HG03442 (cell line): ENCODE data around the gene GALNS.
"Not testable (repeated sequence)": the region's sequence is repeated elsewhere in the genome, so short reads cannot be mapped to it uniquely, and the experiment has no call there.

ENCODE experiments used
- ATAC-seq: cut with Tn5 transposase; IDR thresholded peaks from one replicate; pipeline ENCODE4 v1.9.1; 2021; ENCODE audit warnings: mild to moderate bottlenecking, moderate library complexity; ENCODE audit not compliant: unreplicated experiment

The GALNS gene

DNA sequence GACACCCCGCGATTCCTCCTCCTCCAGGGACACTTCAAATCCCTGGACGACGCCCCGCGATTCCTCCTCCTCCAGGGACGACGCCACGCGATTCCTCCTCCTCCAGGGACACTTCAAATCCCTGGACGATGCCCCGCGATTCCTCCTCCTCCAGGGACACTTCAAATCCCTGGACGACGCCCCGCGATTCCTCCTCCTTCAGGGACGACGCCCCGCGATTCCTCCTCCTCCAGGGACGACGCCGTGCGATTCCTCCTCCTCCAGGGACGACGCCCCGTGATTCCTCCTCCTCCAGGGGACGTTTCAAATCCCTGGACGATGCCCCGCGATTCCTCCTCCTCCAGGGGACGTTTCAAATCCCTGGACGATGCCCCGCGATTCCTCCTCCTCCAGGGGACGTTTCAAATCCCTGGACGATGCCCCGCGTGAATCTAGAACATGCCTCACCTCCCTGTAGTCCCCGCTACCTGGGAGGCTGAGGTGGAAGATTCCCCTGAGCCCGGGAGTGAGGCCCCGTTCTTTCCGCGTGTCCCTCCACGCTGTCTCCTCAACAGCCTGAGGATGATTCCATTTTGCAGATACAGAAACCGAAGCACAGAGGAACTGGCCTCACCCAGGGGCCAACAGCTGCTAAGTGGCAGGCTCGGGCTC lies 33.1 kb upstream of the GALNS start:
- ATAC-seq = not testable (repeated sequence)

DNA sequence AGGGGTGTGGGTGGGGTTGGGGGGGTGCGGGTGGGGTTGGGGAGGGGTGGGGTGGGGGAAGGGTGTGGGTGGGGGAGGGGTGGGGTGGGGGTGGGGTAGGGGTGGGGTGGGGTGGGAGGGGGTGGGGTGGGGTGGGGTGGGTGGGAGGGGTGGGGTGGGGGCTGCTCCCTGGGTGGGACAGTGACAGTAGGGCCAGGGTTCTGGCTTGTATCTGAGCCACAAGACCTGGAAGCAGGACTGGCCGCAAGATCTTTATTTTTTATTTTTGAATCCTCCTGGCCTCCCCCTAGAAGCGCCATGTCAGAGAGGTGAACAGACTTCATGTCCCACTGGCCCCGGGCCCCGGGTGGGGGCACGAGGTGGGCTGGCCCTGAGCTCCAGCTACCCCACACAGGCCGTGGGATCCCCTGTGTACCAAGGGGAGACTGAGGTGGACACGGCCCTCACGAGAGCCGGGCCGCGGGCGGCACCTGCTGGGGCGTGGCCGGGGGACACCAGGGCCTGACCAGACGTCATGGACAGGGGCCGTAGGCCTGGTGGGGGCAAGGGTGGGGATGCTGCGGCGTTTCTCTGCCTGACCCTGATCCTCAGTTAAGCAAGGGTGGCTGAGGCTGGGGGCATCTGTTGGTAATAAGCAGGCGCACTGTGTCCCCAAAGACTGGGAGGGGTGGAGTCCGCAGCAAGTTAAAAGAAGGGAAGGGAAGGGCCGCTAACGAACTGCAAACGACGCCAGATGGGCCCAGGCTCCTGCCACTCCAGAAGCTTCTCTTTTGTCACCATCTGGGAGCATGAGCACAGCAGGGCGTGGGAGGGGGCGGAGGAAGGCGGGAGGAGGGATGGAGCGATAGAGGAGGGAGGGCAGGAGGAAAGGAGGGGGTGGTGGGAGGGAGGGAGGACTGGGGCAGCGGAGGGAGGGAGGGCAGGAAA lies 32.0 kb upstream of the GALNS start:
- no peak for ATAC-seq

DNA sequence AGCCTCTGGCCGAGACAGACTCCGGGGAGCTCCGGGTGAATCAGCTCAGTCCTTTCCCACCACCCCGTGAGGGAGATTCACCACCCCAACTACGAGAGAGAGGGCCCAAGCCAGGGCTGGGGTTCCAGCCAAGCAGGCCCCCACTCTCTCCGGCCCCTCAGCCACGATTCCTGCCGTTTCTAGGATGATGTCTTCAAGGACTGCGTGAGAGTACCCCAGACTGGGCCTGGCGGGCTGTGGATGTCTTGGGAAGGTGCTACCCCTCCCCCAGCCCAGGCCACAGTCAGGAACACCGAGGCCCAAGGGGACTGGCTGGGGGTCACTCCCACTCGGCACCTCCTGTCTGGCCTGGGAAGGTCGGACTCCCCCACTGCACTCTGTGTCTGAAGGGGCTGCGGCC lies 31.3 kb upstream of the GALNS start:
- no peak for ATAC-seq

DNA sequence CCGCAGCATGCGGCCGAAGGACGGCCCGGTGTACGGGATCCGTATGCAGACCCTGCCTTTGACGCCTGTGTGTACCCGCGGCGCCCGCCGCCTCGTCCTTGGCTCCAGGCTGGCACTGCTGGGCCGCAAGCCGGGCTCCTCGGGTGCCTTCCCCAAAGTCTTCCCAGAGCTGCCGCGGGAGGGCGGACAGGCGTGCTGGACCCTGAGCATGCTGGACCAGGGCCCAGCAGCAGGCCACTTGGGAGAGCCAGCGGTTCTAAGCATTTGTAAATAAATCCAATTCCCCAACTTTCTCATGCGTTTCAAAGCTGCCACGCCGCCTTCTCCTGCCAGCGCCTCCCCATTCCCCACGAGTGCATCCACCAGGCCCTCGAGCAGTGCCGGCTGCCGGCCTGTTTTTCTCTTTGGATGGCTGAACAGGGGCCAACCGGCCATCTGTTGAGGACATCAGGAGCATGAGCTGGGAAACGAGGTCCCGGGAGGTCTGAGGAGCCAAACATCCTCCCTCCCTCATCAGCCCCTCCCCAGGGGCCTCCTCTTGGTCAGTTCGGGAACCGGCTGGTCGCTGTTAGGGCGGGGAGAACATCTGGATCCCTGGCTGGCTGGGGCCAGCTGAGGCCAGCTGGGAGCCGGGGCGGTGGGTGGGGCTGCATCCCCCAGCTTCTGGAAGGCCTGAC lies 30.2 kb upstream of the GALNS start:
- no peak for ATAC-seq

DNA sequence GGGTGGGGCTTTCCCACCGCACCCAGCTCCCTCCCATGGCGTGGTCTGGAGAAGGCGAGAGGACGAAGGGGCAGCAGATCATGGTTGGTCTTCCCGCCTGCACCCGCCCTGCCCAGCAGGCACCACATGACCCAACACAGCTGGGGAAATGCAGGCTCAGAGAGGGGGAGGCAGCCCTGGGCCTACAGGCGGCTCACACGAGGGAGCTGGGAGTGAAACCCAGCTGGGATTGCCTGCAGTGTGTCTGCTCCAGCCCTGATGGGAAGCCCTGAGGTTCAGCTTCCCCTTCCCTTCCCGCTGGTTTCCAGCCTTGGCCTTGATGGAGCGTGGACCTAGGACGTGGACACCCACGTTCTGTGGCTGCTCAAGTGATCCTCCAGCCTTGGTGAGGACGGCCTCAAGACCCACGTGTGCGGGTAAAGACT lies 29.7 kb upstream of the GALNS start:
- no peak for ATAC-seq

DNA sequence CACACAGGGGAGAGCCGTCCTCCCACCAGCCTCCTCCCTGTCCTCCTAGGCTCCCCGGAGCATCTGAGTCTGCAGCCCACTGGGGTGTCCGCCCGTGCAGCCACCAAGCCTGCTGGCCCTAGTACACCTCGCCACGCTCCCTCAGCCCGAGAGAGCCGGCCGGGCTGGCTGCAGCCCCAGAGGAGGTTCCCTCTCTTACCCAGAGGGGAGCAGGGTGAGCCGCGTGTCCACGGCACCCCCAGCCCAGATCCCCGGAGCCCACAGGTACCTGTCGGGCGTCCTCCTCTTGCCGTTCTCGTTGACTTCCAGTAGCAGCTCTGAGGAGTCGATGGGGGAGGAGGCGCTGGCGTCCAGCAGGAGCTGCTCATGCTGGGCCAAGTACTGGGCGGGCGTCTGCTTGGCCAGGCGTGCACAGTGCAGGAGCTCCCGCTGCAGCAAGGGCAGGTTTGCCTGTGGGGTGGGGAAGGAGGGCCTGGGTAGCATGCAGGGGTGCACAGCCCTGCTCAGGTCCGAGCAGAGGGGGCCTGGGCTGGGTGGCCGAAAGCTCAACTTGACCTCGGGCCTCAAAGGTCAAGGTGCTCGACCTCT lies 29.0 kb upstream of the GALNS start:
- ATAC-seq = no peak

DNA sequence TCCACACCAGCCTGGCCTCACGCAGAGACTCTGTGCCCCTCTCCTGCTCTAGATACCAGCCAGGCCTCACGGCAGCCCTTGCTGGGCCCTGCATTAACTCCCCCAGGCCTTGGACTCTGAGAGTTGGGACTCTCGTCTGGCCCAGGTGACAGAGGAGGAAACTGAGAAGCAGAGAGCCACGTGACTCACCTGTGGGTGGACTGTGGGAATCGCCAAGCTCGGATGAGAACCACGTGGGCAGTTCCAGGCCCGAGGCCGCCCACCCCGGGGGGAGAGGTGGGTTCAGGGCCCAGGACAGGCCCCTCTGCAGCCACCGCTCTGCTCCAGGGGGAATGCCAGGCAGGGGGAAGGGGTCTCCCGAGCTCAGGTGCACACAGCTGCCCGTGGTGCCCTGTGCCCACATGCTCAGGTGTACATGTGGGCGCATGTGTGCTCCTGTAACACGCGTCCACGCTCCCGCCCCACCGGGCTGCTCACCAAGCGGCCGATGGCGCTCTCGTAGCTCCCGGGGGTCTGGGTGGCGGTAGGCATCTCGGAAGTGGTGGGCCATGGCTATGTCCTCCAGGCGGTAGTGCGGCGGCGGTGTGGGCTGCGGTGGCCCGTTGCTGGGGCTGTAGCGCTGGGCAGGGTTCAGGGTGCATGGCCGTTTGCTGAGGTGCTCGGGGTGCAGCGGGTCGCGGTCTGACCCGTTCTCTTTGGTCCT lies 28.0 kb upstream of the GALNS start:
- no peak for ATAC-seq

DNA sequence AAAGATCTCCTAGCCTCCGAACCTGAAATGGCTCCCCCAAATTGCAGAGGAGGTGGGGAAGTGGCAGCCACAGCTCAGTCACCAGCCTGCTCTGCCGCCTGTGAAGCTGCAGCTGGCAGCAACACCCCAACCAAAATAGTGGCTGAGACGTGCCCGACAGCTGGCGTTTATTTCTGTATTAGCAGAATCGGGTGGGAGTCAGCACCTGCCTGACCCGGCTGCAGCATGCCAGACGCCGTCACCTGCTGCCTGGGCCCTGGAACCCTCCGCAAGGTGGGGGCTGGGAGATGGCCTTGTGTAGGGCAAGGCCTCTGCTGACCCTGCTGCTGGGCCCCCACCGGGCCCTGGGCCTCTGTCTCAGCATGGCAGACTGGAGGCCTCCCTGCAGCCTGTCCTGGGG lies 27.2 kb upstream of the GALNS start:
- no peak for ATAC-seq

DNA sequence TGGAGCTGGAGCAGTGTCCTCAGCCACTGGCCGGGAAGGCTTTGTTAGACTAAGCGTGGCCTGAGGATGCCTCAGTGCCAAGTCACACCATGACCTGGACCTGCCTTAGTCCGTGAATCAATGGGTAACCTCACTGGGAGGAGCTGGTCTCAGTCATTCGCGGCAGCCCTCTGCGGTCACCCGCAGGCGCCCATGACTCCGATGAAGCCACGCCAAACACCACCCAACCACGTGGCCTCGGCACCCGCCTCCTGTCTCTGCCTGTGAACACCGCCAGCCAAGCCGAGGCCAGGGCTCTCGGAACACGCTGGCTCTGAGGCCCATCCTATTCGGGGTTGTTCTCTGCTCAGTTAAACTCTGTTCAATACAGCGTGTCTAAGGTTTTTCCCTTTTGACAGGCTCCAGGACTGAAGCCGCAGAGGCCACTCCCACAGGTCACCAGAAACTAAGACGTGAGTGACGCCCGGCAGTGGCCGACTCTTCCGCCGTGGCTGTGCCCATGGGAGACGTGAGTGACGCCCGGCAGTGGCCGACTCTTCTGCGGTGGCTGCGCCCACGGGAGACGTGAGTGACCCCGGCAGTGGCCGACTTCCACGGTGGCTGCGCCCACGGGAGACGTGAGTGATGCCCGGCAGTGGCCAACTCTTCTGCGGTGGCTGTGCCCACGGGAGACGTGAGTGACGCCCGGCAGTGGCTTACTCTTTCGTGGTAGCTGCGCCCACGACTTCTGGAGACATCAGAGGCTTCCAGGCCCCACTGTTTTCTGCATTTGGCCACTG lies 26.6 kb upstream of the GALNS start:
- ATAC-seq = no peak

DNA sequence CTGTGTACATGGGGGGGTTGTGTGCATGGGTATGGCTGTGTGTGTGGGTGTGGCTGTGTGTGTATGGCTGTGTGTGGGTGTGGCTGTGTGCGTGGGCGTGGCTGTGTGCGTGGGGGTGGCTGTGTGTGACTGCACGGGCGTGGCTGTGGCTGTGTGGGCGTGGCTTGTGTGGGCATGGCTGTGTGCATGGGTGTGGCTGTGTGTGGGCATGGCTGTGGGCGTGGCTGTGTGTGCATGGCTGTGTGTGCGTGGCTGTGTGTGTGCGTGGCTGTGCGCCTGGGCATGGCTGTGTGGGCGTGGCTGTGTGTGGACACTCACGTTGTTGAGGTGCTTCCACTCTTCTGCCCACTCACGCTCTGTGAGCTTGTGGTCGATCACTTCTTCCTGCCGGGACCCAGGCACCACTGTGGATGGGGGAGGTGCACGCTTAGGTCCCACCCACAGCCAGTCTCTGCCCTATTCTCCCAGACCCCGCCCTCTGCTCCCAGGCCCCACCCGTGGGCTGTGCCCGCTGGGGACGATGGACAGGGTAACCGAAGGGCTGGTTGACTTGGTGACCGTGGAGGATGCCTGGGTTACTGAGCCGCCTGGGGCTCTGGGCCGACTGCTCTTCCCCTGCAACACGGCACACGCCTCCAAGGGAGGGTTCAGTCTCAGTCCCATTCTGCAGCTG lies 25.7 kb upstream of the GALNS start:
- no peak for ATAC-seq

DNA sequence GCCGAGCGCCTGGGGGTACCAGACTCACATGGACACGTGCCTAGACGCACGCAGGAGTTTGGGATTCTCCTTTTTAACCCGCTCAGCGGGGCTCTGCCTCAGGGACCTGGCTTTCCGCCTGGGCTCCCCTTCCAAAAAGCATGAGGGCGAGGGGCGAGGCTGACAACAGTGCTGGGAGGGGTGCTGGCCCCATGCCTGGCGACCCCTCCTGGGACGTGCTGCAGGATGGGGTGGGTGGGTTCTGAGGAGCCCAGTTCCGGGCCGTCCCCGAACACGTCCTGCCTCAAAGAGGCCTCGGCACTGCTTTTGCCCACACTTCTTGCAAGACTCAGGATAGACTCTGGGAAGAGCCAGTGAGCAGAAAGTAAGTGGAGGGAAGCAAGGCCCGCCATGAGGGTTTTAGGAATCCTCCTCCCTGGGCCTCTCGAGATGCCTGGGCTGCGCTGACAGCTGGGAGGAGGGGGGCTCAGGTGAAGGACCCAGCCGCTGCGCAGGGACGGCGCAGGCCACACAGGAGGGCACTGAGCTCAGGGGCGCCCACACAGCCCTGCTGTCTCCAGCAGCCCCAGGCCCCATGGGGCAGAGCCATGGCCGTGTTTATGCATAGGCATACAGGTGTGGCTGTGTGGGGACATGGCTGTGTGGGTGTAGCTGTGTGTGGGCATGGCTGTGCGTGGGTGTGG lies 25.1 kb upstream of the GALNS start:
- ATAC-seq = no peak

DNA sequence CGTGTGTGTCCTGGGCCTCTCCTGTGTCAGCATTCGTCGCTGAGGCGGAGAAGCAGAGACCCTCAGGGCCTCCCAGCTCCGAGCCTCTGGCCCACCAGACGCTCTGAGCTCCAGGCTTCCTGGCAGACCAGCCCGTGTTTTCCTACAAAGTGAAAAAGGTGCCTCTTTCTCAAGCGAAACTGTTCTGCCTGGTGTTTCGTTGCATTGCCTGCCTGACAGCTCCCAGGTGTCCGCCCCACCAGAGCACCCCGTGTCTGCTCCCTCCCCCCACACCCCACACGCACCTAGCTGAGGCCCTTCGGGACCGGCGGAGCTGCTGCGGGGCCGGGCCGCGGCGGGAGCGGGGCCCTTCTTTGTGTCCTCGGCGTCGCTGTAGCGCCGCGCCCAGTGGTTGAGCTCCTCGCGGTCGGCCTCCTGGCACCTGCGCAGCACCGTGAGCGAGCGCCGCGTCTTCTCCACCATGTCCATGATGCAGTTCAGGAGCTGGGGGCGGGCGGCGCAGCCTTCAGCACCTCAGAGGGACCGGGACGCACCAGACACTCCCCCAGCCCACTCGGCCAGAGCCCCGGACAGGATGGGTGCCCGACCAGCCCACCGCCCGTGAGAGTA lies 24.4 kb upstream of the GALNS start:
- ATAC-seq = no peak

DNA sequence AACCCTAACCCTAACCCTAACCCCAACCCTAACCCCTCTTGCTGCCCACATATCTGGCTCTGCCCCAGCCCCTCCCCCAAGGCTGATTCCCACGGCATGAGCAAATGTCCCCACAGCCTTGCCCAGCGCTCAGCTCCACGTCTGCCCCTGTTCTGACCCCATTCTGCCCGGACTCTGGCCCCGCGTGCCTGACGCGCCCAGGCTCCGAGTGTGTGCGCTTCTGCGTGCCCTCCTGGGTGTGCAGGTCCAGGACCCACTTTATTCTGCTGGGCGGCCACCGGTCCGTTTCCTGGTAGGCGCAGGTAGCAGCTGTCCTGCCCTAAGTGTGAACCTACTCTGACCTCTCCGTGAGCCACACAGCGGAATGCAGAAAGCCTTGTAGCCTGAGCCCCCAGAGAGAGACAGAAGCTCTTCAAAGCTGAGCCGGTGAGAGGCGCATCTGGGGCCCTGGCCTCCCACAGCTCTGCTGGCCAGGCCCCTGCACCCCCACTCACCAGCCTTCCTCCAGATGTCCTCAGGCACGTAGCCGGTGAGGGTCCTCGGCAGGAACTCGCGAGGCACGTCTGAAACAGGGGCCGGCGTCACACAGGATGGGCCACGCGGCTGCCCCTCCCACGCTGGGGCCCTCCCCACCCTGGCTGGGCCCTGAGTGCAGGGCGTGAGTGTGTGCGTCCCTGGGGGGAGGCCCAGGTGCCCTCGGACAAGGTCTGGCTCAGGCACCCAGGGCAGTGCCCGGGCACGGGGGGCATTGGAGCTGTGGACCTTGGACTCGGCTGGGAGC lies 23.7 kb upstream of the GALNS start:
- no peak for ATAC-seq

DNA sequence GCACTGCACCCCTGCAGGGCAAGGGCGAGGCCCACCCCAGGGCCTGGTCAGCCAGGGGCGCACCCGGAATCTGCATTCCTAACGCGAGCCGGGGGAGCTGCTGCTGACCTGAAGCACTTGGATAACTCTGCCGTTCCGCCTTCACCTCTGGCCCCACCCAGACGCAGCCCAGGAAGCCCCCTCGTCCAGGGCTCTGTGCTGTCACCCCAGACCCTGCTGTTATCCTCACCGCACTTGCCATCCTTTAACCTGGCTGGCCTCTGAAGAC lies 23.0 kb upstream of the GALNS start:
- ATAC-seq = no peak

DNA sequence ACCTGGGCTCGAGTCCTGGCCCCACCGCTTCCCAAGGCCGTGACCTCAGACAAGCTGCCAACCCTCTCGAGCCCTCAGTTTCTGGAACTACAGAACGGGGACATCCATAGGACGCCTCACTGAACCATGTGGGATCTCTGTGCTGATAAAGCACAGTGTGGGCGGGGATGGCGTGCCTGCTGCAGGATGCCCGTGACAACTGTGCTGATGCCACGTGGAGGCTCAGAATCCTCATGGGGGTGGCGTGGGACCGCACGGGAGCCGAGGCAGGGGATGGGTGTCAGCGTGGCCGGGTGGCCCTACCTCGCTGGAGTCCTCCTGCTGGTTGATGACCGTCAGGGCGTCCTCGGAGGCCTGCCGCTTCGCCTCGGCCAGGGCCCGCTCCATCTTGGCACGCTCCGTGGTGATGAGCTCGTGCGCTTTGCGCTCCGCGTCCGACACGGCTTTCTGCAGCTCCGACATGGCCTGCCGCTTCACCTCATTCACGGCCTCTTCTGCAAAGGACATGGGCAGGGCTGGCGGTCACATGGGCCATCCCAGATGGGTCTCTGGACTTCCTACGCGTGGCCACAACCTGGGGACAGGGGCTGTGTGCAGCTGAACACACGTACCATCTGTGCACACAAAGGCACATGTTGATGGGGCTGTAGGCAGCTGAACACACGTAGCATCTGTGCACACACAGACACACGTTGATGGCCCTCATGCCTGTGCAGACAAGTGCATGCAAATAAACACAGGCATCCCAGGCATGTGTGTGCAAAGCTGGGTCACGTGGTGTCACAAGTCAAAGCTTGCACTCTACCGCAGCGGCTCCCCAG lies 22.4 kb upstream of the GALNS start:
- no peak for ATAC-seq

DNA sequence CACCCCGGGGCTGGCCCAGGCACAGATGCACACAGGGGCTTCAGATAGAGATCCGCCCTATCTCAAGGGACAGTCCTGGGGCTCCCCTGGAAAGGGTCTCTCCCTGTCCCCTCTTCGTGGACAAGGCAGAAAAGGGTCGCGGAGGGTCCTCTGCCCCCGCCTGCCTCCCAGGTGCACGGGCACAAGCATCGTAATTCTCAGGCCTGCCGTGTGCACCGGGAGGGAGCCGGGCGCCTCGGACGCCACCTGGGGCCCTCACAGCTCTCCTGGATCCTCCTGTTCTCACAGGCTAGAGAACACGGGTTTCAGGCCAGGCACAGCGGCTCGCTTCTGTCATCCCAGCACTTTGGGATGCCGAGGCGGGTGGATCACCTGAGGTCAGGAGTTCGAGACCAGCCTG lies 21.6 kb upstream of the GALNS start:
- ATAC-seq = no peak
